Immature natural killer cell (primary cell): ENCODE data around the gene KCNMA1. TPM values are rescaled to one million over a fixed set of nuclear protein-coding genes. Genes with fewer than 3 reads are reported as not detected.
"Not testable (repeated sequence)": the region's sequence is repeated elsewhere in the genome, so short reads cannot be mapped to it uniquely, and the experiment has no call there.

Experiments used
- DNase-seq, 3 donors: peaks; one replicate each; pipeline ENCODE4 v3.0.0; 2022; ENCODE audit warnings: mixed read lengths in 1 of 3
- H3K27ac Mint-ChIP-seq, 6 donors: one replicate each; pipeline ENCODE4 v1.8.0; 2020; ENCODE audit warnings: mixed read lengths in 6 of 6, mild to moderate bottlenecking in 5 of 6, inconsistent platforms in 4 of 6, moderate library complexity in 3 of 6
- H3K27me3 Mint-ChIP-seq, 3 donors: one replicate each; pipeline ENCODE4 v1.8.0; 2020 to 2021; ENCODE audit warnings: low read depth in 3 of 3, mild to moderate bottlenecking in 3 of 3, mixed read lengths in 3 of 3, moderate library complexity in 3 of 3, inconsistent platforms in 1 of 3
- H3K36me3 Mint-ChIP-seq, 3 donors: one replicate each; pipeline ENCODE4 v1.8.0; 2020; ENCODE audit warnings: mixed read lengths in 3 of 3, inconsistent platforms in 2 of 3, mild to moderate bottlenecking in 2 of 3
- H3K4me1 Mint-ChIP-seq, 2 donors: one replicate each; pipeline ENCODE4 v1.8.0; 2020; ENCODE audit warnings: inconsistent platforms in 2 of 2, mild to moderate bottlenecking in 2 of 2, mixed read lengths in 2 of 2, moderate library complexity in 1 of 2
- H3K4me3 Mint-ChIP-seq, 5 donors: one replicate each; pipeline ENCODE4 v1.8.0; 2020; ENCODE audit warnings: mild to moderate bottlenecking in 5 of 5, mixed read lengths in 5 of 5, inconsistent platforms in 3 of 5, moderate library complexity in 3 of 5
- H3K9me3 Mint-ChIP-seq, 6 donors: one replicate each; pipeline ENCODE4 v1.8.0; 2020; ENCODE audit warnings: mild to moderate bottlenecking in 6 of 6, mixed read lengths in 6 of 6, inconsistent platforms in 4 of 6, moderate library complexity in 3 of 6
- polyA plus RNA-seq, 3 donors: library from polyadenylated mRNA; unstranded; fragments of 300-500 nt; fragmentation: Illumina TruSeq; gene quantifications; one replicate each; pipeline ENCODE4 v1.2.3, GENCODE V29; 2021

Gene KCNMA1
- polyA plus RNA-seq, 3 donors from 2014 or later: not detected

DNA sequence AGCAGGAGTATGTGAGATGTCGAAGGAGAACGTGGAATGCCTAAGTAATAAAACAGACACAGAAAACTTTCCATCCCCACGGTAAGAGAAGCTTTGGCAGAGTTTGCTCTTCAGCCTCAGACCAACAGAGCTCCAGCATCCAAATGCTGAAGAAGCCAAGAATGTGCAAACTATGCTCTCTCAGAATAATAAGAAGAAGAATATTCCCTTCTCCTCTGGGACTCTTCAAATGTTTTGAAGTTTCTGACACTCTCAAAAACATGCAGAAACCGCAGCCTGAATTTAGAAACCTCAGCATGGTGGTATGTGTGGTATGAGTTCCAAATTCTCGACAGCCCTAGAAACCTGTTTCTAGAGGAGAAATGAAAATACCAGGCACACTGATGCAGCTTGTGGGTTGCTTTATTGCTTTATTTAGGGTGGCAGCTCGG, 113.3 kb downstream of the KCNMA1 start:
- no peak overlapping the region for H3K4me3 Mint-ChIP-seq
- no peak overlapping the region for H3K27ac Mint-ChIP-seq
- no peak for DNase-seq
- H3K27me3 Mint-ChIP-seq: peaks cover 0 to 14% (median 3%) of the 10 kb centered on the region in 3 donors
- H3K36me3 Mint-ChIP-seq: no peaks in the 10 kb centered on the region
- no peaks in the 10 kb centered on the region for H3K4me1 Mint-ChIP-seq
- no peaks in the 10 kb centered on the region for H3K9me3 Mint-ChIP-seq

GRCh38 chr10:77522268-77522809, 115.3 kb downstream of the KCNMA1 start:
- no peak overlapping the region for H3K27ac Mint-ChIP-seq
- H3K27me3 Mint-ChIP-seq: peaks cover 0 to 16% (median 3%) of the 10 kb centered on the region in 3 donors
- no peak overlapping the region for H3K4me3 Mint-ChIP-seq
- no peaks in the 10 kb centered on the region for H3K4me1 Mint-ChIP-seq
- no peak for DNase-seq
- no peaks in the 10 kb centered on the region for H3K36me3 Mint-ChIP-seq
- H3K9me3 Mint-ChIP-seq: no peaks in the 10 kb centered on the region

- Mint-ChIP-seq H3K4me1 (no peaks in the 10 kb centered on the region), H3K9me3 (no peaks in the 10 kb centered on the region), H3K27ac (no peak overlapping the region), H3K36me3 (no peaks in the 10 kb centered on the region), H3K4me3 (no peak overlapping the region), H3K27me3 (peaks cover 0 to 17% (median 3%) of the 10 kb centered on the region in 3 donors)
- DNase-seq: no peak
Measured at GRCh38 chr10:77520995-77521394, 116.6 kb downstream of the KCNMA1 start.

- H3K27ac Mint-ChIP-seq: no peak overlapping the region
- no peaks in the 10 kb centered on the region for H3K36me3 Mint-ChIP-seq
- no peak for DNase-seq
- H3K9me3 Mint-ChIP-seq: no peaks in the 10 kb centered on the region
- no peak overlapping the region for H3K4me3 Mint-ChIP-seq
- no peaks in the 10 kb centered on the region for H3K4me1 Mint-ChIP-seq
- peaks cover 3 to 18% (median 5%) of the 10 kb centered on the region in 3 donors for H3K27me3 Mint-ChIP-seq
Measured at GRCh38 chr10:77520290-77520689, 117.3 kb downstream of the KCNMA1 start.

GRCh38 chr10:77519791-77520190, 117.8 kb downstream of the KCNMA1 start:
- not testable (repeated sequence) for H3K4me3 Mint-ChIP-seq, H3K9me3 Mint-ChIP-seq, H3K27ac Mint-ChIP-seq, DNase-seq, H3K4me1 Mint-ChIP-seq, H3K36me3 Mint-ChIP-seq
- H3K27me3 Mint-ChIP-seq: peaks cover 3 to 21% (median 5%) of the 10 kb centered on the region in 3 donors

- Mint-ChIP-seq H3K9me3 (no peaks in the 10 kb centered on the region), H3K36me3 (no peaks in the 10 kb centered on the region), H3K27me3 (peaks cover 0 to 21% (median 7%) of the 10 kb centered on the region in 3 donors), H3K27ac (no peak overlapping the region), H3K4me3 (no peak overlapping the region), H3K4me1 (no peaks in the 10 kb centered on the region)
- no peak for DNase-seq
Measured at GRCh38 chr10:77518910-77519274, 118.7 kb downstream of the KCNMA1 start.

DNA sequence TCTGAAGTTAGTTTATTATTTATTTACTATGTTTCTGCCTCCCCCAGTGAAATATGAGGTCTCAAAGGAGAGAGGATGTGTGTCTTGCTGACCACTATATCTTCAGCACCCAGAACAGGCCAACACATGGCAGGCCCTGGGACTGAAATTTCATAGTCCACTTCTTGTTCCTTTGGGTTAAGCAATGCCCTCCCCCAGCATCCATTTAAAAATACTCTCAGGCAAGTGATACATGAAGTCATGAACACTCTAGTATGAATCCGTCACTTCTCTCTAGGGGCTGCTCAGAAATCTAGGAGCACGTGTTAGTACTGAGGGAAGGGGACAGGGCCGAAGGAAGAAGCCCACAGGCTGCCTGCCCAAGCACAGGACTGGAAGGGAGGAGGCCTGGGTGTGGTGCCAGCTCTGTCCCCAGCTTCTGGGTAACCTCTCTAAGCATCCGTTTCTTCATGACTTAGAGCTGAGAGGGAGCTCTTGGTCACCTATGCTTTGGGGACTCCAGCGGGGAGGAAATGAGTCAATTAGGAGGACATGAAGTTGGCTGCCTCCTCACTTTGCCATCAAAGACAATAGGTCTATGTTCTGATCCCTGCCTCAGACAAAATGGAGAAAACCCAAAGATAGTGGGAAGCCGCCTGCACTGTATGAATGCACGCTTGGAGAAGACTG, 119.2 kb downstream of the KCNMA1 start:
- Mint-ChIP-seq H3K9me3 (no peaks in the 10 kb centered on the region), H3K27me3 (peaks cover 0 to 18% (median 7%) of the 10 kb centered on the region in 3 donors), H3K4me3 (no peak overlapping the region), H3K27ac (no peak overlapping the region), H3K36me3 (no peaks in the 10 kb centered on the region), H3K4me1 (no peaks in the 10 kb centered on the region)
- DNase-seq: no peak

GRCh38 chr10:77516575-77516974, 121.0 kb downstream of the KCNMA1 start:
- no peak overlapping the region for H3K27ac Mint-ChIP-seq
- no peak overlapping the region for H3K4me3 Mint-ChIP-seq
- no peaks in the 10 kb centered on the region for H3K9me3 Mint-ChIP-seq
- H3K36me3 Mint-ChIP-seq: no peaks in the 10 kb centered on the region
- DNase-seq: no peak
- peaks cover 0 to 16% (median 9%) of the 10 kb centered on the region in 3 donors for H3K27me3 Mint-ChIP-seq
- H3K4me1 Mint-ChIP-seq: no peaks in the 10 kb centered on the region

GRCh38 chr10:77514870-77515269, 122.7 kb downstream of the KCNMA1 start:
- Mint-ChIP-seq H3K4me1 (no peaks in the 10 kb centered on the region), H3K27me3 (peaks cover 0 to 9% (median 9%) of the 10 kb centered on the region in 3 donors), H3K27ac (no peak overlapping the region), H3K9me3 (no peaks in the 10 kb centered on the region), H3K36me3 (no peaks in the 10 kb centered on the region), H3K4me3 (no peak overlapping the region)
- no peak for DNase-seq

- Mint-ChIP-seq H3K4me3 (no peak overlapping the region), H3K9me3 (no peaks in the 10 kb centered on the region), H3K36me3 (no peaks in the 10 kb centered on the region), H3K27me3 (peaks cover 0 to 14% (median 9%) of the 10 kb centered on the region in 3 donors), H3K4me1 (no peaks in the 10 kb centered on the region), H3K27ac (no peak overlapping the region)
- DNase-seq: no peak
Measured at GRCh38 chr10:77513781-77514331, 123.8 kb downstream of the KCNMA1 start.

GRCh38 chr10:77513220-77513619, 124.4 kb downstream of the KCNMA1 start:
- no peak for DNase-seq
- H3K27me3 Mint-ChIP-seq: peaks cover 0 to 18% (median 9%) of the 10 kb centered on the region in 3 donors
- no peak overlapping the region for H3K27ac Mint-ChIP-seq
- H3K9me3 Mint-ChIP-seq: no peaks in the 10 kb centered on the region
- H3K4me3 Mint-ChIP-seq: no peak overlapping the region
- H3K4me1 Mint-ChIP-seq: no peaks in the 10 kb centered on the region
- H3K36me3 Mint-ChIP-seq: no peaks in the 10 kb centered on the region

DNA sequence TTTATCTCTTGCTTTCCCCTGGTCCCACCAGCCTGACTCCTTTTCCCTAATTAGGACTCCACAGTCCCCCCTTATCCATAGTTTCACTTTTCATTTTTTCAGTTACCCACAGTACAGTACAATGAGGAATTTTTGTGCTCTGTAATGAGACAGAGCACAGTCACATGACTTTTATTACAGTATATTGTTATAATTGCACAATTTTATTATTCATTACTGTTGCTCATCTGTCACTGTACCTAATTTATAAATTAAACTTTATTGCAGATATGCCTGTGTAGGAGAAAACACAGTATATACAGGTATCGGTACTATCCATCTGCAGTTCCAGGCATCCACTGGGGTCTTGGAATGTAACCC, 125.4 kb downstream of the KCNMA1 start:
- Mint-ChIP-seq H3K27me3 (peaks cover 0 to 13% (median 13%) of the 10 kb centered on the region in 3 donors), H3K36me3 (no peaks in the 10 kb centered on the region), H3K4me3 (no peak overlapping the region), H3K4me1 (no peaks in the 10 kb centered on the region), H3K9me3 (no peaks in the 10 kb centered on the region), H3K27ac (no peak overlapping the region)
- no peak for DNase-seq

- no peaks in the 10 kb centered on the region for H3K36me3 Mint-ChIP-seq
- H3K4me1 Mint-ChIP-seq: no peaks in the 10 kb centered on the region
- no peak for DNase-seq
- H3K27me3 Mint-ChIP-seq: peaks cover 0 to 15% (median 13%) of the 10 kb centered on the region in 3 donors
- no peak overlapping the region for H3K27ac Mint-ChIP-seq
- H3K4me3 Mint-ChIP-seq: no peak overlapping the region
- no peaks in the 10 kb centered on the region for H3K9me3 Mint-ChIP-seq
Measured at GRCh38 chr10:77511498-77512218, 126.0 kb downstream of the KCNMA1 start.

DNA sequence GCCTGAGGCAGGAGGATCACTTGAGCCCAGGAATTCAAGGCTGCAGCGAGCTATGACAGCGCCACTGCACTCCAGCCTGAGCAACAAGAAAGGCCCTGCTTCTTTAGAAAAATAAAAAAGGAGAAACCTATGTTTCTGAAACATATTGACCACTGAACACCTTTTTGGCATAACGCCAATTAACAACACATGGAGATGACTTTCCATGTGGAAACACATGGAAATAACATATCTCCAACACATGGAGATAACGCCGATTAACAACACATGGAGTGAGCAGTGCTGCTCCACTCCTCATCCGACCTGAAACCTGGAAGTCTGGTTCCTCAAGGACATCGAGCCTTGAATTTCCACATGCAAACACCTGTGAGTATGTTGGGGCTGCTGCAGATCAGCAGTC, 126.9 kb downstream of the KCNMA1 start:
- Mint-ChIP-seq H3K27me3 (peaks cover 1 to 16% (median 10%) of the 10 kb centered on the region in 3 donors), H3K27ac (no peak overlapping the region), H3K4me1 (no peaks in the 10 kb centered on the region), H3K9me3 (no peaks in the 10 kb centered on the region), H3K4me3 (no peak overlapping the region), H3K36me3 (peaks cover 0 to 3% (median 0%) of the 10 kb centered on the region in 3 donors)
- DNase-seq: no peak
